Breast epithelium (tissue), 4 donors: ENCODE data around the gene TM4SF1. TPM values are rescaled to one million over a fixed set of nuclear protein-coding genes. Genes with fewer than 3 reads are reported as not detected.
A peak's percentile ranks its signal among the peaks of the same experiment; 100 is the strongest.

Experiments
- DNase-seq, 2 donors: peaks; one replicate each; pipeline ENCODE4 v3.0.0-alpha.2; 2019; ENCODE audit warnings: low spot score in 2 of 2
- H3K27ac ChIP-seq, 2 donors: fragments of 200-600 bp; sonication (generic) in 1 of 2; one replicate each; pipeline ENCODE4 v1.5.1; 2016 to 2019; ENCODE audit warnings: mild to moderate bottlenecking in 1 of 2
- H3K27me3 ChIP-seq, 2 donors: fragments of 200-600 bp; sonication (generic) in 1 of 2; one replicate each; pipeline versions ENCODE4 v1.5.1 to v1.6.0; 2017 to 2019; ENCODE audit warnings: control low read depth in 1 of 2, mild to moderate bottlenecking in 1 of 2
- H3K36me3 ChIP-seq: fragments of 200-600 bp; one replicate; pipeline ENCODE4 v1.5.1; 2019
- H3K4me1 ChIP-seq, 2 donors: fragments of 200-600 bp; sonication (generic); one replicate each; pipeline ENCODE4 v1.5.1; 2016 to 2019; ENCODE audit warnings: control low read depth in 1 of 2
- H3K4me3 ChIP-seq, 3 donors: fragments of 200-600 bp; sonication (generic); 1 replicate in 2 of 3; 2 replicates in 1 of 3; pipeline ENCODE4 v1.5.1; 2016 to 2019; ENCODE audit warnings: mild to moderate bottlenecking in 3 of 3, moderate library complexity in 2 of 3
- H3K9me3 ChIP-seq, 2 donors: fragments of 200-600 bp; sonication (generic) in 1 of 2; one replicate each; pipeline ENCODE4 v1.5.1; 2016 to 2019; ENCODE audit warnings: control low read depth in 1 of 2
- CTCF ChIP-seq, 3 donors: fragments of 450-650 bp; IDR thresholded peaks; one replicate each; pipeline ENCODE4 v1.5.1; 2016 to 2017; ENCODE audit warnings: antibody characterized with exemption in 3 of 3, mild to moderate bottlenecking in 3 of 3, moderate library complexity in 3 of 3
- POLR2A ChIP-seq: fragments of 450-650 bp; IDR thresholded peaks from one replicate; pipeline ENCODE4 v1.6.1; 2016; ENCODE audit warnings: antibody characterized with exemption, mild to moderate bottlenecking, moderate library complexity
- POLR2AphosphoS5 ChIP-seq, 3 donors: sonication (generic); formaldehyde crosslinking; IDR thresholded peaks; one replicate each; pipeline ENCODE4 v1.6.1; 2017; ENCODE audit warnings: antibody characterized with exemption in 3 of 3
- intact Hi-C: fragments of 100-400 bp; cut with DNase I; formaldehyde crosslinking; loops from one replicate; pipeline ENCODE4 v1.15.1; 2023; ENCODE audit warnings: low total_unique reads
- total RNA-seq, 3 donors: library from RNA; depleted of rRNA; stranded (reverse); fragments of >200 nt; gene quantifications; one replicate each; pipeline ENCODE4 v1.1.0, GENCODE V29; 2016

TM4SF1 gene
- total RNA-seq, 3 donors from 2014 or later: 48.5 to 559 (median 290) TPM

- no peak for DNase-seq
- Histone ChIP-seq H3K27me3 (no peaks in the 10 kb centered on the region), H3K9me3 (no peaks in the 10 kb centered on the region), H3K27ac (peak overlapping the region; percentile 62 to 96), H3K36me3 (no peaks in the 10 kb centered on the region), H3K4me3 (no peak overlapping the region), H3K4me1 (peaks cover 0 to 9% of the 10 kb centered on the region in 2 donors)
- intact Hi-C loops: no loop called here
- TF ChIP-seq CTCF (IDR thresholded peaks at IDR 0.05): no peak
- no peak for TF ChIP-seq POLR2A
- no peak for TF ChIP-seq POLR2AphosphoS5 (IDR thresholded peaks at IDR 0.05)
Observed at GRCh38 chr3:149390772-149391212, 13.3 kb upstream of the TM4SF1 start.

- H3K36me3 ChIP-seq: no peaks in the 10 kb centered on the region
- peaks cover 0 to 14% of the 10 kb centered on the region in 2 donors for H3K4me1 ChIP-seq
- intact Hi-C loops: no loop called here
- H3K4me3 ChIP-seq: no peak overlapping the region
- H3K9me3 ChIP-seq: no peaks in the 10 kb centered on the region
- H3K27me3 ChIP-seq: no peaks in the 10 kb centered on the region
- no peak for DNase-seq
- TF ChIP-seq POLR2AphosphoS5 (IDR thresholded peaks at IDR 0.05): no peak
- TF ChIP-seq CTCF (IDR thresholded peaks at IDR 0.05): no peak
- no peak for TF ChIP-seq POLR2A
- peak overlapping the region; percentile 20 to 96 for H3K27ac ChIP-seq
Observed at GRCh38 chr3:149390294-149390693, 12.8 kb upstream of the TM4SF1 start.

GRCh38 chr3:149388531-149389417 is 11.3 kb upstream of the TM4SF1 start:
- intact Hi-C loops: no loop called here
- Histone ChIP-seq H3K27me3 (no peaks in the 10 kb centered on the region), H3K27ac (peak overlapping the region; percentile 95 to 96), H3K36me3 (no peaks in the 10 kb centered on the region), H3K4me3 (no peak overlapping the region), H3K4me1 (peaks cover 0 to 12% of the 10 kb centered on the region in 2 donors), H3K9me3 (no peaks in the 10 kb centered on the region)
- no peak for TF ChIP-seq CTCF (IDR thresholded peaks at IDR 0.05)
- no peak for TF ChIP-seq POLR2AphosphoS5 (IDR thresholded peaks at IDR 0.05)
- no peak for TF ChIP-seq POLR2A
- DNase-seq: no peak

- H3K27me3 ChIP-seq: no peaks in the 10 kb centered on the region
- no peaks in the 10 kb centered on the region for H3K36me3 ChIP-seq
- H3K9me3 ChIP-seq: no peaks in the 10 kb centered on the region
- H3K27ac ChIP-seq: peak overlapping the region; percentile 95 to 96
- no peak for TF ChIP-seq CTCF (IDR thresholded peaks at IDR 0.05)
- TF ChIP-seq POLR2A: no peak
- TF ChIP-seq POLR2AphosphoS5 (IDR thresholded peaks at IDR 0.05): no peak
- intact Hi-C loops: no loop called here
- DNase-seq: no peak
- H3K4me3 ChIP-seq: no peak overlapping the region
- peaks cover 0 to 12% of the 10 kb centered on the region in 2 donors for H3K4me1 ChIP-seq
Observed at GRCh38 chr3:149388001-149388440, 10.6 kb upstream of the TM4SF1 start.

- H3K27me3 ChIP-seq: no peaks in the 10 kb centered on the region
- no peaks in the 10 kb centered on the region for H3K9me3 ChIP-seq
- TF ChIP-seq CTCF (IDR thresholded peaks at IDR 0.05): no peak
- TF ChIP-seq POLR2A: no peak
- TF ChIP-seq POLR2AphosphoS5 (IDR thresholded peaks at IDR 0.05): no peak
- H3K4me1 ChIP-seq: peaks cover 0 to 12% of the 10 kb centered on the region in 2 donors
- no peaks in the 10 kb centered on the region for H3K36me3 ChIP-seq
- no peak overlapping the region for H3K4me3 ChIP-seq
- H3K27ac ChIP-seq: peak overlapping the region; percentile 95 to 96
- intact Hi-C loops: no loop called here
- DNase-seq: no peak
Observed at GRCh38 chr3:149386299-149386606, 8.8 kb upstream of the TM4SF1 start.
